Mesendoderm (in vitro differentiated cells): Measurements from ENCODE around the gene UBL4A.
A peak's percentile ranks its signal among the peaks of the same experiment; 100 is the strongest.

Experiments used
- DNase-seq: peaks from one replicate; pipeline ENCODE4 v3.0.0; 2013
- H2AK5ac ChIP-seq: 2 replicates; pipeline ENCODE4 v1.6.1; 2013; ENCODE audit warnings: low read length, inconsistent platforms
- H2BK120ac ChIP-seq: 2 replicates; pipeline ENCODE4 v1.6.1; 2013; ENCODE audit warnings: low read depth, mild to moderate bottlenecking, low read length, moderate library complexity, mixed read lengths
- H2BK15ac ChIP-seq: replicated peaks from 2 replicates; pipeline ENCODE4 v1.6.1; 2013; ENCODE audit warnings: low read depth, mild to moderate bottlenecking, moderate library complexity
- H2BK5ac ChIP-seq: 2 replicates; pipeline ENCODE4 v1.6.1; 2013; ENCODE audit warnings: low read length, inconsistent platforms
- H3K18ac ChIP-seq: 2 replicates; pipeline ENCODE4 v1.6.1; 2013; ENCODE audit warnings: mild to moderate bottlenecking, low read length, mixed read lengths
- H3K23ac ChIP-seq: one replicate; pipeline ENCODE4 v1.6.1; 2013; ENCODE audit warnings: low read length
- H3K27ac ChIP-seq: 2 replicates; pipeline ENCODE4 v1.5.1; 2013; ENCODE audit warnings: low read depth, mild to moderate bottlenecking, inconsistent platforms, low read length, moderate library complexity
- H3K27me3 ChIP-seq: 2 replicates; pipeline ENCODE4 v1.6.1; 2013; ENCODE audit warnings: low read length, control low read depth, mild to moderate bottlenecking, inconsistent platforms; ENCODE audit not compliant: insufficient read depth, poor library complexity
- H3K36me3 ChIP-seq: 2 replicates; pipeline ENCODE4 v1.6.1; 2013; ENCODE audit warnings: low read length, inconsistent platforms; ENCODE audit not compliant: control insufficient read depth, insufficient read depth
- H3K4ac ChIP-seq: one replicate; pipeline ENCODE4 v1.6.1; 2013; ENCODE audit warnings: low read depth, mild to moderate bottlenecking, low read length, moderate library complexity
- H3K4me1 ChIP-seq: 2 replicates; pipeline ENCODE4 v1.6.1; 2013; ENCODE audit warnings: low read depth, low read length, inconsistent platforms; ENCODE audit not compliant: control insufficient read depth
- H3K4me2 ChIP-seq: 2 replicates; pipeline ENCODE4 v1.6.1; 2013; ENCODE audit warnings: low read length
- H3K4me3 ChIP-seq: 2 replicates; pipeline ENCODE4 v1.5.1; 2013; ENCODE audit warnings: mild to moderate bottlenecking, low read length
- H3K56ac ChIP-seq: one replicate; pipeline ENCODE4 v1.6.1; 2013; ENCODE audit warnings: low read length
- H3K79me1 ChIP-seq: 2 replicates; pipeline ENCODE4 v1.6.1; 2013; ENCODE audit warnings: low read length, inconsistent platforms
- H3K79me2 ChIP-seq: 2 replicates; pipeline ENCODE4 v1.6.1; 2013; ENCODE audit warnings: mild to moderate bottlenecking, low read length; ENCODE audit not compliant: control insufficient read depth, insufficient read depth
- H3K9ac ChIP-seq: 2 replicates; pipeline ENCODE4 v1.6.1; 2013; ENCODE audit warnings: low read length, inconsistent platforms
- H4K5ac ChIP-seq: one replicate; pipeline ENCODE4 v1.6.1; 2013; ENCODE audit warnings: low read length
- H4K8ac ChIP-seq: one replicate; pipeline ENCODE4 v1.6.1; 2013; ENCODE audit warnings: low read depth, mild to moderate bottlenecking, control low read depth, low read length, moderate library complexity
- WGBS: extraction: QIAGEN DNeasy Blood & Tissue Kit; methylation state at CpG from one replicate; pipeline ENCODE4 v1.1.7; 2013; ENCODE audit warnings: low lambda C conversion rate, missing lambda C conversion rate; ENCODE audit not compliant: insufficient coverage; ENCODE audit errors: extremely low coverage; 5-methylcytosine and 5-hydroxymethylcytosine counted together

Gene UBL4A

DNA sequence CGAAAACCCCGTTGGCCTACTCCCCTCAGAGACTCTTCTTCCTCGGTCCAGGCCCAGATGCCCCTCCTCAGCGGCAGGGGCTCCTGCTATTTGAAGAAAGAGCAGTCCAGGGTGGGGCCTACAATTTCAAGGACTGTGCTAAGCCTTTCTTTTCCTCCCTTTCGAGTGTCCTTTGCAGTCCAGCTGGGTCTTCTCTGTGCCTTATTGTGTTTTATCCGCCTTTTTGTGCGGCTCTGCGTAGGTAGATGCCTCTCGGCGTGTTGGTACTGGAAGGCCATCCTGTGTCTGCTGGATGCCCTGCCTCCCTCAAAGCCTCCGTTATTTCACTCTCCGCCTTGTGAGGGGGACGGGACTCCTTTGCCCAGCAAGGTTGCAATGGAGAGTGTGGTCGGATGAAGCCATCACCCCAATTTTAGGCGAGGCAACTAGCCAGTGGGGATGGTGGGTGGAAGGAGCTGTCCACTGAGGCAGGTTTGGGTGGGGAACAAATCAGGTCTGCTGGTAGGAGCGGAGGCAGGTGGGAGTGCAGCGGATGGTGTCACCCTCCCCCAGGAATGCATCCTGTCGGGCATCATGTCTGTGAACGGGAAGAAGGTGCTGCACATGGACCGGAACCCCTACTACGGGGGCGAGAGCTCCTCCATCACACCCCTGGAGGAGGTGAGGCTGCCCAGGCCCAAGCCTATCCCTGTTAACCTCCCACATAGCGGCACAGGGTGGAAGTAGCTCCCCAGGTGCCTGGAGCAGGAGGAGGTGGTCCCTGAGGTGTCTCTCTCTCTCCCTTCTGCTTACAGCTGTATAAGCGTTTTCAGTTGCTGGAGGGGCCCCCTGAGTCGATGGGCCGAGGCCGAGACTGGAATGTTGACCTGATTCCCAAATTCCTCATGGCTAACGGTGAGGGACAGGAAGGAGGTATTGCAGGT is 48.2 kb downstream of the UBL4A start:
- Histone ChIP-seq H3K79me2 (peaks cover 17% of the 10 kb centered on the region), H3K18ac (no peak overlapping the region), H4K8ac (no peak overlapping the region), H3K4me2 (peak overlapping the region; percentile 39), H3K4me3 (peak overlapping the region; percentile 61), H3K36me3 (peaks cover 2% of the 10 kb centered on the region), H3K79me1 (peaks cover 5% of the 10 kb centered on the region), H3K4me1 (no peaks in the 10 kb centered on the region), H2BK5ac (no peak overlapping the region), H3K27ac (no peak overlapping the region), H2BK120ac (no peak overlapping the region), H3K4ac (no peak overlapping the region), H3K9ac (peak overlapping the region; percentile 86), H3K56ac (peak overlapping the region; percentile 88), H2BK15ac (no peak overlapping the region), H4K5ac (no peak overlapping the region), H2AK5ac (no peak overlapping the region), H3K23ac (no peak overlapping the region), H3K27me3 (no peaks in the 10 kb centered on the region)
- no CpG with 5 or more reads among the region's 28 CpGs for WGBS
- no peak for DNase-seq

- no peak within 1 kb of the TSS for H3K23ac ChIP-seq
- peak within 1 kb of the TSS; percentile 93 for H3K56ac ChIP-seq
- H3K4me3 ChIP-seq = peak within 1 kb of the TSS; percentile 68
- peaks cover 17% of the 10 kb centered on the region for H3K79me2 ChIP-seq
- no peak within 1 kb of the TSS for H2BK15ac ChIP-seq
- peak within 1 kb of the TSS; percentile 39 for H3K4me2 ChIP-seq
- peak within 1 kb of the TSS; percentile 87 for H3K27ac ChIP-seq
- peaks cover 5% of the 10 kb centered on the region for H3K79me1 ChIP-seq
- H2AK5ac ChIP-seq = no peak within 1 kb of the TSS
- H2BK120ac ChIP-seq = no peak within 1 kb of the TSS
- peak; percentile 52 for DNase-seq
- H3K9ac ChIP-seq = peak within 1 kb of the TSS; percentile 86
- H3K18ac ChIP-seq = peak within 1 kb of the TSS; percentile 98
- H3K36me3 ChIP-seq = peaks cover 2% of the 10 kb centered on the region
- WGBS = no CpG with 5 or more reads among the region's 93 CpGs
- H4K5ac ChIP-seq = no peak within 1 kb of the TSS
- no peaks in the 10 kb centered on the region for H3K27me3 ChIP-seq
- no peak within 1 kb of the TSS for H4K8ac ChIP-seq
- no peaks in the 10 kb centered on the region for H3K4me1 ChIP-seq
- no peak within 1 kb of the TSS for H2BK5ac ChIP-seq
- H3K4ac ChIP-seq = peak within 1 kb of the TSS; percentile 92
These were observed 49.2 kb downstream of the UBL4A start, which contains the start of gene GDI1 for GRCh38 chrX:154436983-154437752. GDI1 (plus strand) TSS chrX:154437154; CDS start chrX:154437255, 101 bp downstream.

- Histone ChIP-seq H3K79me2 (peaks cover 17% of the 10 kb centered on the region), H3K4ac (peak overlapping the region; percentile 92), H3K79me1 (peaks cover 5% of the 10 kb centered on the region), H2BK15ac (no peak overlapping the region), H3K4me3 (peak overlapping the region; percentile 26), H3K4me1 (no peaks in the 10 kb centered on the region), H3K4me2 (peak overlapping the region; percentile 34), H3K9ac (peak overlapping the region; percentile 86), H3K56ac (peak overlapping the region; percentile 82), H2BK120ac (no peak overlapping the region), H3K27ac (peak overlapping the region; percentile 87), H3K18ac (peak overlapping the region; percentile 98), H3K27me3 (no peaks in the 10 kb centered on the region), H4K8ac (no peak overlapping the region), H4K5ac (no peak overlapping the region), H2AK5ac (no peak overlapping the region), H2BK5ac (no peak overlapping the region), H3K23ac (no peak overlapping the region), H3K36me3 (peaks cover 2% of the 10 kb centered on the region)
- no CpG with 5 or more reads among the region's 78 CpGs for WGBS
- peak; percentile 60 for DNase-seq
These were observed 49.9 kb downstream of the UBL4A start for GRCh38 chrX:154436374-154436982.

GRCh38 chrX:154435171-154435733 is 51.2 kb downstream of the UBL4A start:
- Histone ChIP-seq H3K56ac (no peak overlapping the region), H2AK5ac (no peak overlapping the region), H3K9ac (no peak overlapping the region), H4K8ac (no peak overlapping the region), H3K18ac (no peak overlapping the region), H3K4ac (no peak overlapping the region), H3K27me3 (no peaks in the 10 kb centered on the region), H2BK5ac (no peak overlapping the region), H3K4me2 (no peak overlapping the region), H3K4me1 (no peaks in the 10 kb centered on the region), H3K36me3 (peaks cover 2% of the 10 kb centered on the region), H3K4me3 (no peak overlapping the region), H3K79me2 (peaks cover 17% of the 10 kb centered on the region), H2BK15ac (no peak overlapping the region), H3K23ac (no peak overlapping the region), H4K5ac (no peak overlapping the region), H3K27ac (no peak overlapping the region), H2BK120ac (no peak overlapping the region), H3K79me1 (peaks cover 5% of the 10 kb centered on the region)
- no CpG with 5 or more reads among the region's 19 CpGs for WGBS
- no peak for DNase-seq

DNA sequence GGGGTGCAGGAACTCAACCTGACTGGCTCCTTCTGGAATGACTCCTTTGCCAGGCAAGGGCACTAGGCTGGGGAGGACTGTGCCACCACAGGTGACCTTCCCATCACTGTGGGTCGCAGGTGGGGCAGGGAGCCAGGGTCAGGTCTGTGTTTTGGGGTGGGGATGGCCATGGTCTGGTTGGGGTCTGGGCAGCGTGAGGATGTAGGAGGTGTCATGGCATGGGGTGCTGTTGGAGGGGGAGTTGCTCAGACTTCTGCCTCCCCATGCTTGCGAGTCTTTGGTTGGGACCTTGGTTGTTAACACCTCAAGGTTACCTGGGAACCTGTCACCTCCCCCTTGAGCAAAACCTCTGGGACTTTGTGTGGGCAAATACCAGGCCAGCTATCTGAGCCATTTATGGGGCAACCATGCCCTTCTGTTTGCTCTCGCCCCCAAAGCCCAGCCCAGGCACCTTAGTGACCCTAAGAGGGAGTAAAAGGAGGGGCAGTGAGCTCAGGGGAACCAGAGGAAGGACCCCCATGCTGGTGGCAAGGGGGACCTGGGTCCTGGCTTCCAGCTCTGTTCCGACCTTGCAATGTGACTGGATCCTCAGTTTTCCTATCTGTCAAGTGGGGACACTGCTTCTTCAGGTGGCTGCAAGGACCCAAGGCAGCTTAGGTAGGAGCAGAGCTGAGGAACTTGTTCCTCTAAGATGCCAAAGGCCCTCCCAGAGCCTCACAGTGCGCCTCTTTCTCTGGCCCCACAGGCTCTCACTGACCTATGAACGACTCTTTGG is 51.8 kb downstream of the UBL4A start:
- Histone ChIP-seq H3K27ac (no peak overlapping the region), H4K8ac (no peak overlapping the region), H2BK5ac (no peak overlapping the region), H3K27me3 (no peaks in the 10 kb centered on the region), H3K79me2 (peaks cover 17% of the 10 kb centered on the region), H3K4me3 (no peak overlapping the region), H3K4me2 (no peak overlapping the region), H3K9ac (no peak overlapping the region), H3K36me3 (no peaks in the 10 kb centered on the region), H3K4ac (no peak overlapping the region), H4K5ac (no peak overlapping the region), H3K79me1 (peaks cover 5% of the 10 kb centered on the region), H3K56ac (no peak overlapping the region), H2AK5ac (no peak overlapping the region), H3K18ac (no peak overlapping the region), H2BK120ac (no peak overlapping the region), H3K23ac (no peak overlapping the region), H2BK15ac (no peak overlapping the region), H3K4me1 (no peaks in the 10 kb centered on the region)
- WGBS = no CpG with 5 or more reads among the region's 7 CpGs
- DNase-seq = no peak
